ENCODE data around the gene SUPT20H.
"Not testable (repeated sequence)": the region's sequence is repeated elsewhere in the genome, so short reads cannot be mapped to it uniquely, and the experiment has no call there.

Gene SUPT20H

DNA sequence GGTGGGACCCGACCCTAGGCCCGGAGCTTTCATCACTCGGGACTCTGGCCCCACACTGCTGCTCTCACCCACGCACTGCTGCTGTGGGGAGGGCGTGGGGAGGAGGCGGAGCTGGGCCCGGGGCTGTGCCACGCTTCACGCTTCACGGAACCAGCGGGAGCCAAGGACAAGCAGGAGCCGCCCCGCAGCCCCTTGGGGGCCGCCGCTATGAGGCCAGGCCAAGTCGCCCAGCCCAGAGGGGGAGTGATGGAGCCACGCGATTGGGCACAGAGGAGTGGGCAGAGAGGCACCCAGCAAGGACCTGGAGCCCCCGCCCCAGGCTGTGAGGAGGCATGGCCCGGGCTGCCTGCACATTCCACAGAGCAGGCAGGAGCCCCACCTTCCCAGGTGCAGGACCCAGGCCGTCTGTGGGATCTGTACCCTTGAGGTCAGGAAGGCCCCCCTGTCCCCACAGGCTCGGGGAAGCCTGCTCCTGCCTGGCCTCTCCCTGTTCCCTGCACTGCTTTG is 10.2 kb upstream of the SUPT20H start:
- DNase-seq = no peak

DNA sequence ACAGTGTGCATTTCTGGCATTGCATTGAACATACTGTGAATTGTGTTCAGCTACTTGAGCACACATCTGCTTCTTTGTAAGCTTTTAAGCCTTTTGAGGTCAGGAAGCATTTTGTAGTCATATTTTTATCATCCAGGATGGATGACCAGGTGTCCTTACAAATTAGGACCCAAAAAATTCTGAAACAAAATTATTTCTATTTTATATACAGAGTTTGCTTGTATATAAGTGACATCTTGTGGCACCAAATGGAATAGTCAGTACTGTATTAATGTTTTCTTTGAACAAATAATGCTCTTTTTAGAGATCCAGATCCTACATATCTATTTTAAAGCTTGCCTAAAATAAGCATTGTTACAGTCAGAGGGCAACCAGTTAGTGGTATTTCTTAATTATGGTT is 9.5 kb upstream of the SUPT20H start:
- DNase-seq = peak; percentile 37

DNA sequence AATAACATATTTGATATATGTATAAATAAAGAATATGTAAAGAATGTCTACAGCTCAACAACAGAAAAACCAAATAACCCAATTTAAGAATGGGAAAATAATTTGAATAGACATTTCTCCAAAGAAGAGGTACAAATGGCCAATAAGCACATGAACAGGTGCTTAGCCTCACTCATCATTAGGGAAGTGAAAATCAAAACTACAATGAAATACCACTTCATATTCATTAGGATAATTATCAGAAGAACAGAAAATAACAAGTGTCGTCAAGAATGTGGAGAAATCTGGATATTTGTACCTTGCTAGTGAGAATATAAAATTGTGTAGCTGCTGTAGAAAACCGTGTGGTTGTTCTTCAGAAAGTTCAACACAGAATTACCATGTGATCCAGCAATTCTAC is 8.4 kb upstream of the SUPT20H start:
- no peak for DNase-seq

DNA sequence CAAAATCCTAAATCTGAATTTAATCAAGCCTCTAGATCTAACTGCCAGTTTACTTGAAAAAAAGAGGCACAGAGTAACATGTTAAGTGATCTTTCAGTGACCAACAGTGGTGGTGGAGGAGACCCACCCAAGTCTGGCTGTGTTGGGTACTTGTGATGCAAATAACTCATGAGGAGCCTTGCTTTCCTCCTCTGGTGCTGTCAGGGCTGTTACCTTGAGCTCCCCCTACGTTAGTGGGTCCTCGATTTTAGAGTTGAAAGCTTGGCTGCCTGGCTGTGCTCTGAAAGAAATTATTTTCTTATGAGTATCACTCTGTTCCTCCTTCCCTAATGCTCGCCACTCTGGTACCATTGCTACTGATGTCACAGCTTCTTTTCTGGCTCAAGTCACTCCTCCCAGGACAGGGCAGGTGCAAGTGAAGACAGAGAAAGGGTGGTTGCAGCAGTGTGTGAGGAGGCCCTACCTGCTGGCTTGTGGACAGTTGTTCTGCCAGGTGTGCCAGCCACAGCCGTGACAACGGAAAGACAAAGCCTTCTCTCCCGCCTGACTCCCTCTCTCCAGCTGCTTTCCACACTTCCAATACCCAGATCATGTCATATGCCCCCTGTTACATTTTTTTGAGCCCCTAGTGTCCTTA is 6.5 kb upstream of the SUPT20H start:
- DNase-seq = no peak

DNA sequence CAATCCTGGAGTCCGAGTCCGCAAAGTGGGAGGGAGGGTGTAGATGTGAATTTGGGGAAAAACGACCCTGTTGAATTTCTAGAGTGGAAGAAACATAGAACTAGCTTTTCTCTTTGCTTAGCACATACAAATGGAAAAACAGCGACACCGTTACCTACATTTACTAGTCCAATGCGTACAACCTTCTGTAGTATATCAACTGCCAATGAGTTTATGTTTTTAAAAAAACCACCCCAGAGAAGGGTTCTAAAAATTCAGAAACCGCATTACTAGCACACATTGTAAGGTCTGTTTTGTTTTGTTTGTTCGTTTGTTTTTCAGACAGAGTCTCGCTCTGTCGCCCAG is 332 bp upstream of the SUPT20H start:
- no peak for DNase-seq

DNA sequence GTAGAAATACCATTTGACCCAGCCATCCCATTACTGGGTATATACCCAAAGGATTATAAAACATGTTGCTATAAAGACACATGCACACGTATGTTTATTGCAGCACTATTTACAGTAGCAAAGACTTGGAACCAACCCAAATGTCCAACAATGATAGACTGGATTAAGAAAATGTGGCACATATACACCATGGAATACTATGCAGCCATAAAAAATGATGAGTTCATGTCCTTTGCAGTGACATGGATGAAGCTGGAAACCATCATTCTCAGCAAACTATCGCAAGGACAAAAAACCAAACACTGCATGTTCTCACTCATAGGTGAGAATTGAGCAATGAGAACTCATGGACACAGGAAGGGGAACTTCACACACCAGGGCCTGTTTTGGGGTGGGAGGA is 3.3 kb downstream of the SUPT20H start:
- DNase-seq = not testable (repeated sequence)

DNA sequence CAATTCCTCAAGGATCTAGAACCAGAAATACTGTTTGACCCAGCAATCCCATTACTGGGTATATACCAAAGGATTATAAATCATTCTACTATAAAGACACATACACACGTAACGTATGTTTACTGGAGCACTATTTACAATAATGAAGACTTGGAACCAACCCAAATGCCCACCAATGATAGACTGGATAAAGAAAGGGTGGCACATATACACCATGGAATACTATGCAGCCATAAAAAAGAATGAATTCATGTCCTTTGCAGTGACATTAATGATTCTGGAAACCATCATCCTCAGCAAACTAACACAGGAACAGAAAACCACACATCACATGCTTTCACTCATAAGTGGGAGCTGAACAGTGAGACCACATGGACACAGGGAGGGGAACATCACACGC is 6.4 kb downstream of the SUPT20H start:
- not testable (repeated sequence) for DNase-seq

DNA sequence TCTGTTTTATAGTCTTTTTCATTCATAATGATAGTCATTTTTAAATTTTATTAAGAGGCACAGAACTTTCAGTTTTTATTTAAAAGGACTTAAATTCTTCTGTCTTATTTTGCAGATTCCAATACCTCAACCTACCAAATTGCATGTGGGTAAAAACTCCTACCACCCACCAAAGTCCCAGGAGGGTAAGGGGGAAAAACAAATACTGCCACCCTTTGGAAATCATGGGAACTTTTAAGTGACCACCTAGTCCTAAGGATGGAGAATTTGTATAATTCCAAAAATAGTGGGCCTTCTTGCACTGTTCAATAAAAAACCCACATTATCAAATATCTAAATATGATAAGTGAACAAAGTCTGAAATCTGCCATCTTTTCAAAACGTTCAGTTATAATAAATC is 9.7 kb downstream of the SUPT20H start:
- no peak for DNase-seq

DNA sequence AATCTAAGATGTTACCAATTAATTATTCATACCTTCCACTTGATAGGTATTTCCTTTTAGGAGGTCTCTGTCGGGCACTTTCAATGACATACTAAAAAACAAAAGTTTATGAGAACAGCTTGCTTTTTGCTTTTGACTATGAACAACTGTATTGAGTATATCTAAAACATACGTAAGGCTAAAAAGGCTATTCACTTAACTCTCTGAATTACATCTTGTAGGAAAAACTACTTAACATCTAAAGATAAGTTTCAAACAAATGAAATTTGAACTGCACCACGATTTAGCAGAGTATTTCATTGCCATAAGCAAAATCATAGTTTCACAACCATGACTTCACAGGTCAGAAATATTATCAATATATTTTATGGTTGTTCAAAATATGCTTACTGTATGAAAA is 11.6 kb downstream of the SUPT20H start:
- no peak for DNase-seq

DNA sequence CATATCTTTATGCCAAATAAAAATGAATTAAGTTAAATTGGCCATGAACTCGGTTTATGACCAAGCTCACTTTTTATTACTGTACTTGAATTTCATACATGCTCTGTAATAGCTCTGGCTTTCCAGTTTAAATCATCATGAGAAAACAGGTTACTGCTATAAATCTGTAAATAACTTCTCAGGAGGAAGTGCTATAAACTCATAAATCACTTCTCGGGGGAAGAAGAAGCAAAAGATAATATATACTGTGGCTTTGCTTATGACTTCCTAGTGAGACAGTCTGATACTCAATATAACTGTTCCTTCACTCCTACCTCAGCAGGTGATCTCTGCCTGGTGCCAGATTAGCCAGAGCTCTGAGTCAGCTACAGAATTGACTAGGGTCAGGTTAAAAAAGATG is 12.5 kb downstream of the SUPT20H start:
- DNase-seq = no peak

DNA sequence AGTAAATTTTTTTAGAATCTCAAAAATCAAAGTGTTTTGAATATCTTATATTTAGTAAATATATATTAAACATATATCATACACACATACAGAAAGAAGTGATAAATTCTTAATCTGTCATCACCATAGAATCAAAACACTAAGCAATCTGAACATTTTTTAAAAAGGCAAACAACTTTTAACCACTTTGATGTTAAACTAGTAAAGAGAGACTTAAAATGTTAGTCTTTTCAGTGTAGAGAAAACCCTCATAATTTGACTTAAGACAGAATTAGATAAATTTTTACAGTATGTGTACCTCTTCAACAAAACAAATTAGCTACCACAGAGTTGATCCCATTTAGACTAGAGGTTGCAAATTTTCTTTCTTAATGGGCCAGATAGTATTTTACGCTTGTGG is 13.4 kb downstream of the SUPT20H start:
- DNase-seq = no peak

DNA sequence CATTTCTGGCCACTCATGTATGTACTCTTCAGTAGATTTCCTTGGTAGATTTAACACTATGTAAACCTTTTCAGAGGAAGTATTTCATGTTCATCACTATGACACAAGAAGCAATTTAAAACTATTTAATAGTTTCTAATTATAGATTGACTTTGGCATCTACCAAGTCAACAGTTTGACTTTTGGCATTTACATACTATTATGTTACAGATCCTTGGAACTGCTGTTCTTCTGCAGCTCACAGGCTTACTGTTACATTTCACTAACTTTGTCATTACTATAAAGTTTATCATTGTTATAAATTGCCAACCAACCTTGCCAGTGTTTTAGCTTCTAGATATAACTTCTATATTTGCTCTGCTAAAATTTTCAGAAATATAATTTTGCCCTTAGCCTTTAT is 18.7 kb downstream of the SUPT20H start:
- no peak for DNase-seq

DNA sequence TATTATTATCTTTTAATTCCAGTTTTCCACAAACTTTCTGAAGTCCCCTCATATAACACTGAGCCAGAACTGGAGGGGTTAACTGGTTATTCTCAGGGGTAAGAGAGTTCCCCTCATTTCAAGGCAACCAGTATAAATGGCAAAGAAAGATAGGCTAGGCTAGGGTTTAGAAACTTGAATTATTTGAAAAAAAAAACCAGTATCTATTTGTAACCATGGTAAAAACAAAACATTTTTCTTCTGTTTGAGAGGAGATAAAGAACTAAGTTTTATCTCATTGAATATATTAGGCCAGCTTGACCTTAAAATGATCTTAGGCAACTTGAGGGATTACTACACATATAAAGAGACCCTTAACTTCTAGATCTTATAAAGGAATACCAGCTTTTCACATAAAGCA is 19.6 kb downstream of the SUPT20H start:
- peak; percentile 86 for DNase-seq

DNA sequence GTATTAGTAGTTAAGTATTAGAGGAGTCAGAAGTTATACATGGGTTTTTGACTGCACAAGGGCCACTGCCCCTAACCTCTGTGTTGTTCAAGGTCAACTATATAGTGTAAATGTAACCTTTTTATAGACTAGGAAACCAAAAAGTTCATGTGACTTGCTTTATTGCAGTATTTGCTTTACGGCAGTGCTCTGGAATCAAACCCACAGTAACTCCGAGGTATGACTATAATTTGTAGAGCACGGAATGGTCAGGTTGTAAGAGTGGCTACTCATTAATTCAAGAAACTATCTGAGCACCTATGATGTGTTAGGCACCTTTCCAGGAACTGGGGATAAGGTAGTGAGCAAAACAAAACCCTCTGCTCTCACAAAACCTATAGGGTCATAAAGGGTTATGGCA is 22.2 kb downstream of the SUPT20H start:
- DNase-seq = no peak

DNA sequence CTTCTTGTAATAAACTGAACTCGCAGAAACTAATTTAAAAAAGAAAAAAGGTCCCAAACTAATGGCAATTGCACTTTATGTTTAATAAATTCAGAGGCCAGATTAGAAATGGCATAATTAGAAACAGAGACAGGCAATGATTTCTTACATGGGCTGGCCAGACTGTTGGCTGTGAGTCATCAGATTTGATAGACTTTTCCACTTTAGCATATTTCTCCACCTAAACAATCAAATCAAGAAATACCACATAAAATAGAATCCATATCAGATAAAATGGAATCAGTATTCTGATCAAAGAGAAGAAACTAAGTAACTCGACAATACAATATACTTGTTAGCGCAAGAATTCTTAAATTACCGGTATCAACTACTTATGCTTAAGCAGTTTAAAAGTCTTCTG is 29.9 kb downstream of the SUPT20H start:
- no peak for DNase-seq

DNA sequence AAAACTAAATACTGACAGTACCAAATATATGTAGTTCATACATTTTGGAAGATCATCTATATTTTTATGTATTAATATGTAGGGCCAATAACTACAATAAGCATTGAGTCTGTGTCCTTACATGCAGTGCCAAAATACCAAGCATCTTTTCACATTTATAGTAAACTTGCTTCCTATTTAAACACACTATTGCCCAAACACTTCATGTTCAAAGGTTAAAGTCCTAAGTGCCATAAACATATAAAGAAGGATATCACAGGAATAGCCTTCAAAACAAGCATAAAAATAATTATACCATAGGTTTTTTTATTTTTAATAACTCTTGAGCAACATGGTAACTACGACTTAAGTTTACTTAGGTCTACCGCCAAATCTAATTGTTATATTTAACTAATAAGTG is 31.8 kb downstream of the SUPT20H start:
- DNase-seq = no peak

DNA sequence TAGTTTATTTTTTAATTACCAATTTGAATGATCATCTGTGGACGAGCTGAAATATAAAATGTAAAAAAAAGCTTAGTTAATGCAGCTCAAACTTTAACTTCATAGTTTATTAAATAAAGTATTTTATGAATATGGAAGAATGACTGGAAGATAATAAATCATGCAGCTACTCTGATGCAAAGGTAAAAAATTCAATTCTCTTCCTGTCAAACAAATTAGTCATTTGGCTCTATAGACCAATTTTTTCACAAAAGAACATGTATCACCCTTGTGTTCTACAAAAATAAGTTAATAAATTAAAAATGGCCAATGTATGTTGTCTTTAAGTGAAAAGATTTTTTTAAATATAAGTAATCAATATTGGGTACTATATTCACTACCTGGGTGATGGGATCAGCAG is 32.7 kb downstream of the SUPT20H start:
- no peak for DNase-seq

DNA sequence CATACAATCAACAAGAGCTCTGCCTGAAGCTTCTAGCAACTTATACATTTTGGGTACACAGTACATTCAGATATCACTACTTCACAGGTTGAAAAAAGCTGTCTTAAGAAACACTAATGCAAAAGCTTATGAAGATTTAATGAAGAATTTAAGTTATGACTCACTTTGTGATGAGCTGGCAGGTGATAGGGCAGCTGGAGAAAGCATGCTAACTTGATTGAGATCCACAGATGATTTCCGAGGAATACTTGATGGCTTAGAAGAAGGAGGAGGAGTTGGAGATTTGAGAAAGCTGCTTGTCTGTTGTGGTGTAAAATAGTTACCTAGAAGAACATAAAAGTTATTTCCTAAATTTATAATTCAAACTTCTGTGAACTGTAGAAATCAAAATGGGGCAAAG is 35.6 kb downstream of the SUPT20H start:
- no peak for DNase-seq

DNA sequence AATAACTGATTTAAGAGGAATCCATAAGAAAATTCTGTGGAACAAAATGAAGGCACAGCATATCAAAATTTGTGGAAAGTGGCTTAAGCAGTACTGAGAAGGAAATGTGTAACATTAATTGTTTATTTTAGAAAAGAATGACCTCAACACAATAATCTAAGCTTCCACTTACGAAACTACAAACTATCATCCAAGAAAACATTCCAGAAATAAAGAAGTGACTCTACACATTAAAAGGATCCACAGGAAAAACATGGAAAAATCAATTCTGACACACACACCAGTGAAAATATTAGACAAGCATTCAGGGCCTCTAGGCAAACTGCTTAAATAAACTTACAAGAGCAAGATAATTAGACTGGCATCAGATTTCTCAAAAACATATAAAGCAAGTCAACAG is 44.9 kb downstream of the SUPT20H start:
- no peak for DNase-seq

DNA sequence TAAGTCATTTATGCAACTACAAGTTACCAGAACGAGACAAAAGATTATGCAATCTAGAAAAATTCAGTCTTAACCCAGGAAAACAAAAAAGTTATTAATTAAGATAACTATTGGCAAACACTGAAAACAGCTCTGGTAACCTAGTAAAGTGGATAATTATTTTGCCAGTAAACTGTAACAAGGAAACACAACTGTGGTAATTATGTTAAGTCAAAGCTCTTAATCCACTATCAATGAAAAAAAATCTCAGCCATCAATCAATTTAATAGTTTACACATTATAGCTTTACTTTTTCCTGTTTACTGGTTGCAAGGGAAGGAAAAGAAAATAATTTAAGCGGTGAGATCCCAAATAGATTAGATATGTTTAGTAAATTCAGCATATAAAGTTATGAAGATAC is 47.7 kb downstream of the SUPT20H start:
- no peak for DNase-seq

DNA sequence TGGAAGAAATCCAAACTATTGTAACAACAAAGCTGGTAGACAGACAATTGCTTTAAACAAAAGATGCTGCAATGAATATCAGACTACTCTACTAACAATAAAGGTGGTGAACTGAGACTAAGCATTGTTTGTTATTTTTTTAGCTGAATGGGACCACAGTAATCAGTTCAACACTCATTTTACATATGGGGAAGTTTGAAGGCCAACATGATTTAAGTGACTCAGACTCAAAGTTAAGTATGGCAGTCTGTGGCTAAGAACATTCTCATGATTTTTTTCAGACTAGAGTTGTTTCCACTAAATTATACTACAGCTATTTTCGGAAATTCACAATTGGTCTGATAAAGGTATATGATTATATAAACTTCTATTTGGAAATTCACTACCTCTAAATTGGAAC is 48.5 kb downstream of the SUPT20H start:
- no peak for DNase-seq

DNA sequence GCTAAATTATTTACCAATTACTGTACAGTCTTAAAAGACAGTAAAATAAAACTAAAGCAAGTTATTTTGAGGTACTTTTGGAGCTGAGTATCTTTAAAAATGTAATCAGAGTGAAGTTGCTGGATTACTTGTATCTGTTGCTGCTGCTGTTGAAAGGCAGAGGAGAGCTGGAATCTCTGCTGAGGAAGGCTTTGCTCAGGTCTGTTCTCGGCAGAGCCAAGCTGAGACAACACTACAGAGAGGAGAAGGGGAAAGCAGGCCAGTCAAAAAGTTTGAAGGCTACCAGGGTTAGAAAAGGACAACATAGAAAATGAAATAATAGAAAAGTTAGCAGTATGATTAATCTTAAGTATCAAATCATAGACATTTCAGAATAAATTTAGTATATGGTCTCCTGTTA is 49.1 kb downstream of the SUPT20H start:
- no peak for DNase-seq

DNA sequence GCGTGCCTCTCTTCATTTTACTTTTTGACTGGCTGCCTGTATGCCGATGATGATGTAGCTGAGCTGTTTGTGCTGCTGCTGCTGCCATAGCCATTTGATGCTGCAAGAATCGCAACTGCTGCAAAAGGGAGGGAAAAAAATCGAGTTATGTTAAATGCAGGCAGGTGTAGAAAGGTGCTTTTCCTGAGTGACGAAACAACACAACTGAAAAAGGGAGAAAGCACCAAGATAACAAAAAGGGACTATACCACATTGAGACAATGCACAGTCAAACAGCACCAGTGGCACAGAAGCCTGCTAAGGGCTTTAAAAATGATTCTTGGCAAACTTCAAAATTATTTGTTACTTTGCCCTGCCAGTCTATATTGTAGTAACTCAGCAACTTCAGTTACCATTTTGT is 49.8 kb downstream of the SUPT20H start:
- no peak for DNase-seq

DNA sequence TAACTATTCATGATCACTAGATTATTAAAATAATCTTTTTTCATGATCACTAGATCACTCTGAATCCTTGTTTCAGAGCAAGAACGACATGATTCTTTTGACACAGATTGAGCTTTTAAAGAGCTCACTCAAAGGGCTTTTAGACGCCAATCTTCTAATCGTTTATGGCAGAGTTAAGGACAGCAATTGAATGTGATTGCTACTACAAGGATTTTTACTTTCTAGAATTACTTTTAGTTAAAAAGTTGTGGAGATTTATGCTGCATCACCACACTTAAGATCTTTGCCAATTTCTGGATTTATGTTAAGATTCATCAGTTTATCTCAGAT is 57.6 kb downstream of the SUPT20H start:
- no peak for DNase-seq

DNA sequence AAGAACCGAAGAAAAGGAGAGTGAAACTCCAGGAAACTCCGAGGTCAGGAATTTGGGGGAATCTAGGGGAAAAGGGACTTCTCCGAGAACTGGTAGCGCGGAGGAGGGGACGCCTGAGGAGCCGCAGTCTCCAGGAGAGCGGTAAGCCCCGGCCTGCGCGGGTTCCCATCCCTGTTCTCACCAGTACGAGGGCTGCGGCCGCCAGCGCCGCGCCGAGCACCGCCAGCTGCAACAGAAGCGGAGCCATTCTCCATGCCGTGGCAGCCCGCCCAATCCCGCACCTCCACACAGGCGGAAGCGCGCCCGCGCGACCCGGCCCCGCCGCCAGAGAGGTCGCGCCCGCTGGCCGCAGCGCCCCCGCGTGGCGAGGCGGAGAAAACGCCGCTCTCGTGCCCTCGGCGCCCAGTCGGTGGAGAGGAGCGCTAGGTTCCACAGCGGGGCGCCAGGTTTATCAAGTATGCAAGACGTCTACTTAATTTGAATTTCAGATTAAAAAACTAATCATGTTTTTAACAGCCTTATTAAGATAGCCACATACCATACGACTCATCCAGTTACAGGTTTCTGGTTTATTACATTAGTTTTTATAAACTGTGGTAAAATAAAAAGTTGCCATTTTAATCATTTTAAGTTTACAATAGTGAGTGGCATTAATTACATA is 60.3 kb downstream of the SUPT20H start, which contains the start of gene ALG5:
Gene ALG5, minus strand, starts transcription at position 287 of the 661 bp plus-strand sequence. Its CDS starts 40 bp downstream, at position 247.
- DNase-seq = peak; percentile 91

All from hematopoietic multipotent progenitor cell treated with erythropoietin and hydrocortisone succinate and interleukin-3 and kit ligand, for 8 days (in vitro differentiated cells).